Endodermal cell (in vitro differentiated cells): ENCODE data around the gene SLC39A3. TPM values are rescaled to one million over a fixed set of nuclear protein-coding genes. Genes with fewer than 3 reads are reported as not detected.
"Not testable (repeated sequence)": the region's sequence is repeated elsewhere in the genome, so short reads cannot be mapped to it uniquely, and the experiment has no call there.

Source experiments
- DNase-seq: peaks from one replicate; pipeline ENCODE4 v3.0.0-alpha.2; 2017
- H3K27ac ChIP-seq: 2 replicates; pipeline ENCODE4 v1.5.1; 2013; ENCODE audit warnings: mild to moderate bottlenecking, low read depth, low read length, moderate library complexity
- H3K27me3 ChIP-seq: 2 replicates; pipeline ENCODE4 v1.6.1; 2013; ENCODE audit warnings: mild to moderate bottlenecking, low read length, moderate library complexity; ENCODE audit not compliant: insufficient read depth, control insufficient read depth, poor library complexity, severe bottlenecking
- H3K36me3 ChIP-seq: 2 replicates; pipeline ENCODE4 v1.7.0; 2013; ENCODE audit warnings: mild to moderate bottlenecking, low read length, moderate library complexity; ENCODE audit not compliant: control insufficient read depth, insufficient read depth
- H3K4me1 ChIP-seq: one replicate; pipeline ENCODE4 v1.7.0; 2013; ENCODE audit warnings: low read length; ENCODE audit not compliant: control insufficient read depth, insufficient read depth
- H3K4me3 ChIP-seq: 2 replicates; pipeline ENCODE4 v1.5.1; 2013; ENCODE audit warnings: mild to moderate bottlenecking, low read length, moderate library complexity
- H3K9ac ChIP-seq: 2 replicates; pipeline ENCODE4 v1.6.1; 2013; ENCODE audit warnings: mild to moderate bottlenecking, low read length, moderate library complexity; ENCODE audit not compliant: poor library complexity, severe bottlenecking; ENCODE audit errors: extremely low read depth
- H3K9me3 ChIP-seq: 2 replicates; pipeline ENCODE4 v1.6.1; 2013; ENCODE audit warnings: mild to moderate bottlenecking, low read length, moderate library complexity; ENCODE audit not compliant: control insufficient read depth
- H3K27ac Mint-ChIP-seq: 2 replicates; pipeline ENCODE4 v1.8.0; 2020; ENCODE audit warnings: mixed read lengths
- H3K27me3 Mint-ChIP-seq: 2 replicates; pipeline ENCODE4 v1.8.0; 2021; ENCODE audit warnings: mild to moderate bottlenecking, mixed read lengths; ENCODE audit not compliant: insufficient read depth
- H3K36me3 Mint-ChIP-seq: 2 replicates; pipeline ENCODE4 v1.8.0; 2020; ENCODE audit warnings: low read depth, mixed read lengths
- H3K4me1 Mint-ChIP-seq: 2 replicates; pipeline ENCODE4 v1.8.0; 2020; ENCODE audit warnings: mixed read lengths
- H3K4me3 Mint-ChIP-seq: 2 replicates; pipeline ENCODE4 v1.8.0; 2020; ENCODE audit warnings: mild to moderate bottlenecking, moderate library complexity, mixed read lengths
- H3K9me3 Mint-ChIP-seq: 2 replicates; pipeline ENCODE4 v1.8.0; 2020; ENCODE audit warnings: mild to moderate bottlenecking, mixed read lengths
- CTCF ChIP-seq: fragments of 200-600 bp; sonication (generic); conservative IDR thresholded peaks from 2 replicates; pipeline ENCODE4 v1.5.0; 2021; ENCODE audit warnings: antibody characterized with exemption, mild to moderate bottlenecking
- WGBS, 2 experiments: methylation state at CpG; one replicate each; pipeline versions ENCODE4 v1.1.5 to v1.1.7; 2013; ENCODE audit warnings: missing lambda C conversion rate in 2 of 2, mixed read lengths in 1 of 2; ENCODE audit not compliant: insufficient coverage in 1 of 2, insufficient read length in 1 of 2; 5-methylcytosine and 5-hydroxymethylcytosine counted together
- total RNA-seq, 2 donors: library from RNA; stranded (reverse); fragmentation: NEBNext Ultra II Directional in 1 of 2; extraction: Animal tissue kit (Norgen Biotek cat#: 25700) in 1 of 2; gene quantifications; 2 replicates in 1 of 2; 3 replicates in 1 of 2; pipeline ENCODE4 v1.2.1, GENCODE V29; 2021

The SLC39A3 gene
- total RNA-seq, 2 donors from 2014 or later: 25.3 to 28.6 TPM

- no peak overlapping the region for H3K27ac Mint-ChIP-seq
- no peak overlapping the region for H3K4me3 Mint-ChIP-seq
- Histone ChIP-seq H3K27ac (no peak overlapping the region), H3K9me3 (peaks cover 7% of the 10 kb centered on the region), H3K4me3 (no peak overlapping the region), H3K27me3 (no peaks in the 10 kb centered on the region), H3K4me1 (no peaks in the 10 kb centered on the region), H3K9ac (no peak overlapping the region), H3K36me3 (no peaks in the 10 kb centered on the region)
- H3K36me3 Mint-ChIP-seq: peaks cover 13% of the 10 kb centered on the region
- WGBS, 2 experiments: 88 to 100% methylated on average over 7 to 12 of the region's 12 CpGs
- TF ChIP-seq CTCF: no peak
- H3K4me1 Mint-ChIP-seq: peaks cover 4% of the 10 kb centered on the region
- H3K9me3 Mint-ChIP-seq: peaks cover 11% of the 10 kb centered on the region
- peaks cover 11% of the 10 kb centered on the region for H3K27me3 Mint-ChIP-seq
- no peak for DNase-seq
Observed at GRCh38 chr19:2715470-2716274, 24.1 kb downstream of the SLC39A3 start.

GRCh38 chr19:2714531-2715269, 25.1 kb downstream of the SLC39A3 start:
- H3K36me3 ChIP-seq: no peaks in the 10 kb centered on the region
- H3K4me1 Mint-ChIP-seq: peaks cover under 1% of the 10 kb centered on the region
- peaks cover 13% of the 10 kb centered on the region for H3K36me3 Mint-ChIP-seq
- peaks cover 7% of the 10 kb centered on the region for H3K9me3 ChIP-seq
- peaks cover 11% of the 10 kb centered on the region for H3K9me3 Mint-ChIP-seq
- H3K9ac ChIP-seq: no peak overlapping the region
- no peak overlapping the region for H3K27ac ChIP-seq
- H3K27ac Mint-ChIP-seq: no peak overlapping the region
- no peak overlapping the region for H3K4me3 ChIP-seq
- H3K4me3 Mint-ChIP-seq: no peak overlapping the region
- no peaks in the 10 kb centered on the region for H3K4me1 ChIP-seq
- H3K27me3 Mint-ChIP-seq: peaks cover 11% of the 10 kb centered on the region
- no peak for DNase-seq
- H3K27me3 ChIP-seq: no peaks in the 10 kb centered on the region
- no peak for TF ChIP-seq CTCF
- 90% methylated on average over 9 to 16 of the region's 16 CpGs for WGBS, 2 experiments

GRCh38 chr19:2714102-2714501, 25.7 kb downstream of the SLC39A3 start:
- peaks cover 11% of the 10 kb centered on the region for H3K9me3 Mint-ChIP-seq
- not testable (repeated sequence) for DNase-seq, H3K4me3 ChIP-seq, H3K9me3 ChIP-seq, H3K27ac ChIP-seq, H3K4me1 Mint-ChIP-seq, H3K36me3 ChIP-seq, H3K4me1 ChIP-seq, H3K27ac Mint-ChIP-seq, H3K9ac ChIP-seq, H3K27me3 ChIP-seq, H3K4me3 Mint-ChIP-seq
- peaks cover 13% of the 10 kb centered on the region for H3K36me3 Mint-ChIP-seq
- WGBS, 2 experiments: 83% methylated on average over 1 of the region's 1 CpG; no CpG with 5 or more reads in 1 of the 2 experiments
- H3K27me3 Mint-ChIP-seq: peaks cover 11% of the 10 kb centered on the region

GRCh38 chr19:2713170-2713569, 26.6 kb downstream of the SLC39A3 start:
- H3K27ac Mint-ChIP-seq, DNase-seq, H3K4me3 ChIP-seq, H3K4me3 Mint-ChIP-seq, H3K9ac ChIP-seq, H3K36me3 ChIP-seq, H3K27me3 ChIP-seq, H3K27ac ChIP-seq, H3K4me1 ChIP-seq, H3K9me3 ChIP-seq, H3K4me1 Mint-ChIP-seq: not testable (repeated sequence)
- Mint-ChIP-seq H3K9me3 (peaks cover 11% of the 10 kb centered on the region), H3K27me3 (peaks cover 11% of the 10 kb centered on the region), H3K36me3 (peaks cover 13% of the 10 kb centered on the region)
- 75 to 87% methylated on average over 2 to 3 of the region's 3 CpGs for WGBS, 2 experiments
